Esophagus (tissue), 2 donors: ENCODE data around the gene ZNF609. TPM values are rescaled to one million over a fixed set of nuclear protein-coding genes. Genes with fewer than 3 reads are reported as not detected.
A peak's percentile ranks its signal among the peaks of the same experiment; 100 is the strongest.

Experiments
- H3K27ac ChIP-seq, 2 donors: one replicate each; pipeline ENCODE4 v1.5.1; 2013; ENCODE audit warnings: low read depth in 2 of 2, mild to moderate bottlenecking in 2 of 2, inconsistent platforms in 1 of 2, low read length in 1 of 2, moderate library complexity in 1 of 2
- H3K27me3 ChIP-seq, 2 donors: one replicate each; pipeline ENCODE4 v1.6.1; 2013; ENCODE audit warnings: low read length in 2 of 2, control low read depth in 1 of 2, mild to moderate bottlenecking in 1 of 2; ENCODE audit not compliant: insufficient read depth in 2 of 2, control insufficient read depth in 1 of 2
- H3K36me3 ChIP-seq, 2 donors: one replicate each; pipeline ENCODE4 v1.6.1; 2013; ENCODE audit warnings: low read length in 1 of 2; ENCODE audit not compliant: control insufficient read depth in 2 of 2, insufficient read depth in 2 of 2
- H3K4me1 ChIP-seq, 2 donors: one replicate each; pipeline ENCODE4 v1.6.1; 2013; ENCODE audit warnings: low read length in 1 of 2; ENCODE audit not compliant: control insufficient read depth in 2 of 2, insufficient read depth in 2 of 2
- H3K4me3 ChIP-seq, 2 donors: one replicate each; pipeline ENCODE4 v1.5.1; 2013; ENCODE audit warnings: low read length in 2 of 2, mild to moderate bottlenecking in 2 of 2, low read depth in 1 of 2, moderate library complexity in 1 of 2
- H3K9me3 ChIP-seq, 2 donors: one replicate each; pipeline ENCODE4 v1.6.1; 2013; ENCODE audit warnings: mild to moderate bottlenecking in 2 of 2, low read depth in 1 of 2, low read length in 1 of 2, moderate library complexity in 1 of 2; ENCODE audit not compliant: control insufficient read depth in 2 of 2, insufficient read depth in 1 of 2
- WGBS, 2 donors: extraction: QIAGEN DNeasy Blood & Tissue Kit; methylation state at CpG; one replicate each; pipeline ENCODE4 v1.1.7; 2013; 5-methylcytosine and 5-hydroxymethylcytosine counted together
- polyA plus RNA-seq, 2 donors: library from polyadenylated mRNA; stranded (reverse); fragments of 200-250 nt; gene quantifications; one replicate each; pipeline ENCODE4 v1.2.3, GENCODE V29; 2013
- donor health status: healthy with polysubstance abuse.
- donor health status: Bipolar disorder and iron deficiency.

The ZNF609 gene
- polyA plus RNA-seq, 2 donors: 3.5 to 4.1 TPM

DNA sequence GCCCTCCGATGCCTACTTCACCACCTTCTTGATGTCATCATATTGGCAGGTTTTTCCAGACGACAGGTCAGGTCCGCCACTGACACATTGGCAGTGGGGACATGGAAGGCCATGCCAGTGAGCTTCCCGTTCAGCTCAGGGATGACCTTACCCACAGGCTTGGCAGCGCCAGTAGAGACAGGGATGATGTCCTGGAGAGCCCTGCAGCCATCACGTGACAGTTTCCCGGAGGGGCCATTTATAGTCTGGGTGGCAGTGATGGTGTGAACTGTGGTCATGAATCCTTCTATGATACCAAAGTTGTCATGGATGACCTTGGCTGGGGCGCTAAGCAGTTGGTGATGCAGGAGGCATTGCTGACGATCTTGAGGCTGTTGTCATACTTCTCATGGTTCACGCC, 68.5 kb downstream of the ZNF609 start:
- WGBS, 2 donors: 97% methylated on average over 10 of the region's 10 CpGs
- no peaks in the 10 kb centered on the region for H3K27me3 ChIP-seq

DNA sequence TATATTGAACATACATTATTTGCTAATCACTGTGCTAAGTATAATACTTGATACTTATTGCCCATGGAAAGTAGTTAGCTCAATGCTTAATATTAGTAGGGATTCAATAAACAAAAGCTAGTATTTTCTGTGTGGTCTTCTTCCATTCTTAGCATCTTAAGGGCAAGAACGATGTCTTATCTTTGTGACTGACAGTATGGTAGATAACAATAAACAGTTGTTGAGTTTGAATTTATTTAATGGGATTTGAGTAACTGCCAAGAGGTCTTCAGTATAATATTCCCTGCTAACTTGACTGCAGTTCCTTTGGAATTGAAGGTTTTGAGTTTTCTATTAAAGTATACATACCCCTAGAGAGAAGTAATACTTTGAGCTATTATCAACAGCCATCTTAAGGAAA, 70.1 kb downstream of the ZNF609 start:
- Histone ChIP-seq H3K4me3 (no peak overlapping the region), H3K27me3 (no peaks in the 10 kb centered on the region), H3K36me3 (peaks cover 3 to 7% of the 10 kb centered on the region in 2 donors), H3K27ac (no peak overlapping the region), H3K9me3 (no peaks in the 10 kb centered on the region), H3K4me1 (no peaks in the 10 kb centered on the region)
- WGBS, 2 donors: 56 to 65% methylated on average over 1 of the region's 1 CpG

More for the DNA sequence above, 68.5 kb downstream of the ZNF609 start:
- H3K9me3 ChIP-seq: no peaks in the 10 kb centered on the region
- H3K4me3 ChIP-seq: no peak overlapping the region
- no peak overlapping the region for H3K27ac ChIP-seq
- H3K4me1 ChIP-seq: no peaks in the 10 kb centered on the region
- peaks cover 3 to 7% of the 10 kb centered on the region in 2 donors for H3K36me3 ChIP-seq

DNA sequence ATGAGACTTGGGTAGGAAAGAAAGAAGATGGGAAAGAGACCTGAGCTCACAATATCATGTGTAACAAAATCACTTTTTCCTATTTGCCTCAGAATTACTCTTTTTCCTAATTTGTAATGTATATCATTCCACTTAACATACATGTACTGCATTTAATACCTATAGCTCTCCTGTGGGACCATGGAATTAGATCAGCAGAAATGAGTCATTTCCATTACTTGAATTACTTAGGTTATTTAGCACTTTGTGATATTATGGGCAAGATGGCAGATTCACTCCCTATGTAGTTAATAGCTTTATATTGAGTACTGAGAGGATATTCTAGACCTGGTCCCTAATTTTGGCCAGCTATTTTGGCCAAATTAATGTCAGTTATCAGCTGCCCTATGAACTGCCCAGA, 70.5 kb downstream of the ZNF609 start:
- no peak overlapping the region for H3K4me3 ChIP-seq
- H3K27ac ChIP-seq: no peak overlapping the region
- H3K9me3 ChIP-seq: no peaks in the 10 kb centered on the region
- H3K27me3 ChIP-seq: no peaks in the 10 kb centered on the region
- H3K4me1 ChIP-seq: no peaks in the 10 kb centered on the region
- peaks cover 3 to 7% of the 10 kb centered on the region in 2 donors for H3K36me3 ChIP-seq

DNA sequence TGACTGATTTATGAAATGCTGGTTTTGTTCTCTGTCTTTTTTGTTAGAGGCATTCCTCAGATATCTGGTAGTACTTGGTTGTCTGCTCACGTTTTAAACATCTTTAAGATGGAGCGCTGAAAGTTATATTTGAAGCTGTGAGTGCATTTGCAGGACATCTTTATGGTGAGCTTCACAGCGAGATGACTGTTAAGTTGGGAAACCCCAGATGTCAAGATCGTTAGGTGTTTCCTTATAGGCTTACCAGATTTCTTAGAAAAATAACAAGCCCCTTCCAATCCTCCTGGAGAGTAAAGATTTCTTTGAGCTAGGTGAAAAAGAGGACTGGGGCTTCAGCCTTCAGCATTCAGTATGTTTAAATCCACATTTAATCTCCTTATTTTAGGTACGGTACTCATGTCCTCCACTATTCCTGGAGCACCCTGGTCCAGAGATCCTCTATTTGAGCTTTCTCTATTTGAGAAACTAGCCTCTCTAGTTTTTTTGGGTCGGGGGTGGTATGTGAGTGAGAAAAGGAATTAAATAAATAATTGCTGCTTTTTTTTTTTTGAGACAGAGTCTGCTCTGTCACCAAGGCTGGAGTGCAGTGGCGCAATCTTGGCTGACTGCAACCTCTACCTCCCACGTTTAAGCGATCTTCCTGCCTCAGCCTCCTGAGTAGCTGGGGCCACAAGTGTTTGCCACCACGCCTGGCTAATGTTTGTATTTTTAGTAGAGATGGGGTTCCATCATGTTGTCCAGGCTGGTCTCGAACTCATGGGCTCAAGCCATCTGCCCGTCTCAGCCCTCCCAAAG, 72.3 kb downstream of the ZNF609 start:
- 86 to 89% methylated on average over 12 of the region's 12 CpGs for WGBS, 2 donors
- no peaks in the 10 kb centered on the region for H3K9me3 ChIP-seq
- H3K4me1 ChIP-seq: no peaks in the 10 kb centered on the region
- no peaks in the 10 kb centered on the region for H3K27me3 ChIP-seq
- H3K27ac ChIP-seq: no peak overlapping the region
- peaks cover 3 to 7% of the 10 kb centered on the region in 2 donors for H3K36me3 ChIP-seq
- H3K4me3 ChIP-seq: no peak overlapping the region

DNA sequence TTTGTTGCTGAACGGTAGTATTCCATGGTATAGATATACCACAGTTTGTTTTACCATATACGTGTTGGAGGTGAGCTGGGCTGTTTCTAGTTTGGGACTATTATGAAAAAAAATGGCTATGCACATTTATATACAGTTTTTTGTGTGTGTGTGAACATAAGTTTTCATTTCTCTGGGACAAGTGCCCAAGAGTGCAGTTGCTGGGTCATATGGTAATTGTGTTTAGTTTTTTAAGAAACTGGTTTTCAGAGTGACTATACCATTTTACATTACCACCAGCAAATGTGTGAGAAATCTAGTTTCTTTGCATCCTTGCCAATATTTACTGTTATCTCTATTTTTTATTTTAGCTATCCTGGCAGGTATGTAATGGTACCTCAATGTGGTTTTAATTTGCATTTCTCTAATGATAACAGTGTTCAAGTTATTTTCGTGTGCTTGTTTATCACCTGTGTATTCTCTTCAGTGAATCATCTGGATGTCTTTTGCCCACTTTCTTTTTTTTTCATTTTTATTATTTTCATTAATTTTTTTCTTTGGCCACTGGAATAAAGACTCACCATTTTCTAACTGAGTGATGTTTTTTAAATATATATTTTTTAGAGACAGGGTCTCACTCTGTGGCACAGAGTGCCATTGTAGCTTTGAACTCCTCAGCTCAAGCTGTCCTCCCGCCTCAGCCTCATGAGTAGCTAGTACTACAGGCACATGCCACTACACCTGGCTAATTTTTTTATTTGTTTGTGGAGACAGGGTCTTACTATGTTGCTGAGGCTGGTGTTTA, 75.3 kb downstream of the ZNF609 start:
- no peaks in the 10 kb centered on the region for H3K36me3 ChIP-seq
- WGBS, 2 donors: 74 to 84% methylated on average over 4 of the region's 4 CpGs

DNA sequence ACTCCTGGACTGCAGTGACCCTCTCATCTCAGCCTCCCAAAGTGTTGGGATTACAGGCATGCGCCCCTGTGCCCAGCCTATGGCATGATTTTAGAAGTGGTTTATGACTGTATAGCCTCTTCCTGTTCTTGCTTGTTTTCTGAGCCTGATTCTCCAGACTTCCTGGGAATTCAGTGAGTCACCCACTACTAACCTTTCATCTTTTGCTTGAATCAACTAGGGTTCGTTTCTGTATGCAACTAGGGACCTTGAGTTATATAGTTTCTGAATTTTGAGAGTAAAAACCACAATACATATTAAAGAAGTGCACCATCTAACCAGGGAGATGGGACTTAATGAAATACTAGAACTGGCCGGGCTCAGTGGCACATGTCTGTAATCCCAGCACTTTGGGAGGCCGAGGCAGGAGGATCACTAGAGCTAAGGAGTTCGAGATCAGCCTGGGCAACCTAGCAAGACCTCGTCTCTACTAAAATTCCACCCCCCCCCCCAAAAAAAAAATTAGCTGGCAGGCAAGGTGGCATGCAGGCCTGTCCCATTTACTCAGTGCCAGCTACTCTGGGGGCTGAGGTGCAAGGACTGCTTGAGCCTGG, 76.0 kb downstream of the ZNF609 start:
- Histone ChIP-seq H3K9me3 (no peaks in the 10 kb centered on the region), H3K36me3 (no peaks in the 10 kb centered on the region), H3K4me1 (no peaks in the 10 kb centered on the region), H3K27ac (peak overlapping the region; percentile 18 to 59), H3K27me3 (no peaks in the 10 kb centered on the region), H3K4me3 (no peak overlapping the region)
- WGBS, 2 donors: 70% methylated on average over 6 of the region's 6 CpGs

More for the DNA sequence above, 75.3 kb downstream of the ZNF609 start:
- Histone ChIP-seq H3K27ac (peak overlapping the region; percentile 18 to 59), H3K27me3 (no peaks in the 10 kb centered on the region), H3K4me1 (no peaks in the 10 kb centered on the region), H3K4me3 (no peak overlapping the region), H3K9me3 (no peaks in the 10 kb centered on the region)

DNA sequence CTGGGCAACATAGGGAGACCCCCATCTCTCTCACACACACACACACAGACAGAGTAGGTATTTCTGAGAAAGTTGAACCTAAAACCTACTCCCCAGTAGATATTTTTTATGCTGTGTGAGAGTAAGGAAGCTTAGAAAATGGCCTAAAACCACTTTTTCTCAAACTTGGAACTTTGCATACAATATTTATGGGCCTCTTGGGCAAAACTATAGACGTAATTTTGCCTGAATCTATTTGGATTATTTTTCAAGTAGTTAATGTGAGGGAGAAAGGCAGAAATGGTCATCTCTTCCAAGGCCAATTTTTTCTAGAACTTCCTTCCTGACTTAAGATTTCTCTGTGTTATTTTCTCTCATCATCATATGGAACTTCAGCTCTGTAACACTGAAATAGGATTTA, 81.7 kb downstream of the ZNF609 start:
- H3K4me3 ChIP-seq: no peak overlapping the region
- no peaks in the 10 kb centered on the region for H3K36me3 ChIP-seq
- no peak overlapping the region for H3K27ac ChIP-seq
- no peaks in the 10 kb centered on the region for H3K27me3 ChIP-seq
- H3K4me1 ChIP-seq: peaks cover 0 to 4% of the 10 kb centered on the region in 2 donors
- H3K9me3 ChIP-seq: no peaks in the 10 kb centered on the region
- WGBS, 2 donors: 66 to 68% methylated on average over 1 of the region's 1 CpG

DNA sequence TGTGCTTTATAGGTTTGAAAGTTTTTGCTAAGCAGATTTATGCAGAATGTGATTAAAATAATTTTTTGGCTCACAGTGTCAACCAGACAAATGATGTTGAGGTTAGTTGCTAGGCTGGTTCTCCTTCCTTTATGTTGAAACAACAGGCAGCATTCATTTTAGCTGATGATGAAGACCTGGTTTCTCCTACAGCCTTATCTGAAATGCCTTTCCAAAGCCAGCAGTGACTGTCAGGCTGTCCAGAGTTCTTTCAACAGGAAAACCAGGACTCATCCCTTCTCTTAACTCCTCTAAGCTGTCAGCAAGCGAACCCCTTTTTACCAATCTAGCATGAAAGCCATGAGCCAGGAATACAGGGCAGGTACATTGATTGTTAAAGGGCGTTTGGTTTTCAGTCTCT, 84.1 kb downstream of the ZNF609 start:
- 81 to 89% methylated on average over 2 of the region's 2 CpGs for WGBS, 2 donors
- Histone ChIP-seq H3K9me3 (no peaks in the 10 kb centered on the region), H3K27ac (no peak overlapping the region)

DNA sequence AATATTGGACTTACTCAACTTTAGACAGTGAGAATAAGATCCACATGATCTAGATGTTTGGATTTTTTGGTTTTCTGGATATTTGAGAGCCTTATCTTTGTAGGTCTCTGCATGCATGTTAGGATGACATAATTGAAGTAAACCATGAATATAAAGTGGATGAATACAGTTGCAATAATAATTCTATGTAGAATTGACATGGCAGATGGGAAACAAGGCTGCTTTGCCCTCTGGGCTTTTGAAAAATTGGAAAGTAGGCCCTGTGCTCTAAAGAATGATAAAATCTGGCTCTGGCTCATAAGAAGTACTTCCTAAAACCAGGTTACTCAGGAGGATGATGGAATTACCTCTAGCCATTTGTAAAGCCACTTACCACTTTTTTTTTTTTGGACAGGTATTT, 86.9 kb downstream of the ZNF609 start:
- Histone ChIP-seq H3K27me3 (no peaks in the 10 kb centered on the region), H3K4me1 (peaks cover 0 to 4% of the 10 kb centered on the region in 2 donors), H3K36me3 (no peaks in the 10 kb centered on the region), H3K9me3 (no peaks in the 10 kb centered on the region), H3K27ac (no peak overlapping the region), H3K4me3 (no peak overlapping the region)

More for the DNA sequence above, 84.1 kb downstream of the ZNF609 start:
- H3K36me3 ChIP-seq: no peaks in the 10 kb centered on the region
- H3K27me3 ChIP-seq: no peaks in the 10 kb centered on the region
- H3K4me3 ChIP-seq: no peak overlapping the region
- H3K4me1 ChIP-seq: peaks cover 0 to 4% of the 10 kb centered on the region in 2 donors
